Limb (tissue), 2 donors: ENCODE measurements around the gene CTNNAL1.
"Not testable (repeated sequence)": the region's sequence is repeated elsewhere in the genome, so short reads cannot be mapped to it uniquely, and the experiment has no call there.

ENCODE experiments used
- DNase-seq, 2 donors: peaks; one replicate each; pipeline ENCODE4 v3.0.0-alpha.2; 2016; ENCODE audit errors: extremely low spot score in 2 of 2

The CTNNAL1 gene, protein sequence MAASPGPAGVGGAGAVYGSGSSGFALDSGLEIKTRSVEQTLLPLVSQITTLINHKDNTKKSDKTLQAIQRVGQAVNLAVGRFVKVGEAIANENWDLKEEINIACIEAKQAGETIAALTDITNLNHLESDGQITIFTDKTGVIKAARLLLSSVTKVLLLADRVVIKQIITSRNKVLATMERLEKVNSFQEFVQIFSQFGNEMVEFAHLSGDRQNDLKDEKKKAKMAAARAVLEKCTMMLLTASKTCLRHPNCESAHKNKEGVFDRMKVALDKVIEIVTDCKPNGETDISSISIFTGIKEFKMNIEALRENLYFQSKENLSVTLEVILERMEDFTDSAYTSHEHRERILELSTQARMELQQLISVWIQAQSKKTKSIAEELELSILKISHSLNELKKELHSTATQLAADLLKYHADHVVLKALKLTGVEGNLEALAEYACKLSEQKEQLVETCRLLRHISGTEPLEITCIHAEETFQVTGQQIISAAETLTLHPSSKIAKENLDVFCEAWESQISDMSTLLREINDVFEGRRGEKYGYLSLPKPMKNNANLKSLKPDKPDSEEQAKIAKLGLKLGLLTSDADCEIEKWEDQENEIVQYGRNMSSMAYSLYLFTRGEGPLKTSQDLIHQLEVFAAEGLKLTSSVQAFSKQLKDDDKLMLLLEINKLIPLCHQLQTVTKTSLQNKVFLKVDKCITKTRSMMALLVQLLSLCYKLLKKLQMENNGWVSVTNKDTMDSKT

DNA sequence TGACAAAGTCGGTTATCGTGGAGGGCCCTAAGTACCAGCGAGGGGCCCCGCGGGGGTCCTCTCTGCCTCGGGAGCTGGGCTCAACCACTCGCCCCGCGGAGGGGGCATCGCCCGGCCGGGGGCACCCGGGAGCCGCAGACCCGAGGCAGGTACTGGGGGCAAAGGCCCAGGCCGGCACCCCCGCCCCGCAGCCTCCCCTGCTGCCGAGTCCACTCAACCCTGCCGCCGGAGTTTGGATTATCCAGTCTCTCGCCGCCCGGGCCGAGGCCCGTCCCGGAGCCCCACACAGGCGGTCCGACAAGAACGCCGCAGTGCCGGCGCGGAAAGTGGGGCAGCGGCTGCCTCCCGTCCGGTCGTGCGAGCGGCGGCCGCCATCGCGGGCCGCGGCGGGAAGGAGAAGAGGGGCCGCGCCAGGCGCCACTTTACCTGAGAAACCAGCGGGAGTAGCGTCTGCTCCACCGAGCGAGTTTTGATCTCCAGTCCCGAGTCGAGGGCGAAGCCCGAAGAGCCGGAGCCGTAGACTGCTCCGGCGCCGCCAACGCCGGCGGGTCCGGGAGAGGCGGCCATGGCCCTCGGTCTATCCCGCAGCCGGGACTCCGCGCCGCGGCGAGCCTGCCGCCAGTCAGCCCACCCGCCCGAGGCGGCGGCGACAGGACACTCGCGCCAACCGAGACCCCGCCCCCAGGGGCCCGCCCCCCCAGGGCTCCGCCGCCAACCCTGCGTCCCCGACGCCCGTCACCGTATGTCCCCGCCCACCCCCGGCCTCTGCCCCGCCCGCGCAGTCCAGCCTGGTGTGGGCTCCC, at the start of gene CTNNAL1:
Gene CTNNAL1, minus strand, starts transcription at position 624 of the 803 bp plus-strand sequence. Its CDS starts 57 bp downstream, at position 567.
- DNase-seq, result peak; percentile 91 to 97

DNA sequence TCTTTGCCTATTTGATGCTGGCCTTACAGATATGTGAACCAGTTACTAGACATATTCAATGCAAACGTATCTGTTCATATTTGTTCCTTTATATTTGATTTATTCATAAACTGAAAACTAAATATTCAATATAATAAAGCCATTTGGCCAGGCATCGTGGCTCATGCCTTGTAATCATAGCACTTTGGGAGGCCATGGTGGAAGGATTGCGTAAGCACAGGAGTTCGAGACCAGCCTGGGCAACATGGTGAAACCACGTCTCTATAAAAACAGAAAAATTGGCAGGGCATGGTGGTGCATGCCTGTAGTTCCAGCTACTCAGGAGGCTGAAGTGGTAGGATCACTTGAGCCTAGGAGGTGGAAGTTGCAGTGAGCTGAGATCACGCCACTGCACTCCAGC, 49.2 kb upstream of the CTNNAL1 start:
- DNase-seq, result no peak

DNA sequence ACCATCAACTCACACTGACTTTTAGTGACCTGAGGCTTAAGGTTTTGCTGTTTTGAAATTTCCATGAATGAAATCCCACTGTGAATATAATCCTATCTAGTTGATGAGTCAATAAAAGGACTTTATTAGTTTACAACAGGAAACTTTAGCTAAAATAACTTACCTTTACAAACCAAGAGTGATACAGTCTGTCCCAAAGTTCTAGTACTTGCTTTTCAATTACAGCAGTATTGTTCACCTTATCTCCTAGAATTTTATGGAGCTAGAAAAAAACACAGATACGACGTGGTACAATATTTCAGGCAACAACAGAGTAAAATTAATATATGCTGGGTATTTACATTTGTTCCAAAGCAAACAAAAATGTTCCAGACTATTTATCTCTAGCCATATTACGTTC, 46.9 kb upstream of the CTNNAL1 start:
- no peak for DNase-seq

DNA sequence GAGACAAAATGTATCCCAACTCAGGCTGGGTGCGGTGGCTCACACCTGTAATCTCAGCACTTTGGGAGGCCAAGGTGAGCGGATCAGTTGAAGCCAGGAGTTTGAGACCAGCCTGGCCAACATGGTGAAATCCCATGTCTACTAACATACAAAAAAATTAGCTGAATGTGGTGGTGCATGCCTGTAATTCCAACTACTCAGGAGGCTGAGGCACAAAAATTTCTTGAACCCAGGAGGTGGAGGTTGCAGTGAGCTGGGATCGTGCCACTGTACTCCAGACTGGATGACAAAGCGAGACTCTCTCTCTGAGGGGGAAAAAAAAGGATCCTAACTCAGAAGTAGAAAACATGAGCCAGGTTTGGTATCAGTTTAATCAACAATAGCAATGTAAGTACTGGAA, 39.8 kb upstream of the CTNNAL1 start:
- DNase-seq, result not testable (repeated sequence)

DNA sequence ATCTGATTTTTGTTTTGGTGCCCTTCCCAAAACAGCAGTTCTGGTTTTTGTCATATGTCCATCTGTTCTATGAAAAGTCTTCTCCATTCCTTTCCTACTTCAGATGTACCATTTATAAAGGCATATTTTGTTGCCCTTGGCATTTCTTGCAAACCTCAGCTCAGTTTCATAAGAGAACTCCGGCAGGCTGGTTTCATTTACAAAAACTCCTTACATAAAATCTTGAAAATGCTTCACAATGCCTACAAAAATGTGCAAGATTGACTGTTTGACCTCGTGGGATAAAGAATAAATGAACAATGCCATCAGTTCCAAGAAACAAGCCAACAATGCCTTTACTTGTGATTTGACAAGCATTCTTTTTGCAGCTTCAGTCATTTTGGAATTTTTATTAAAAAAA, 39.1 kb upstream of the CTNNAL1 start:
- no peak for DNase-seq

DNA sequence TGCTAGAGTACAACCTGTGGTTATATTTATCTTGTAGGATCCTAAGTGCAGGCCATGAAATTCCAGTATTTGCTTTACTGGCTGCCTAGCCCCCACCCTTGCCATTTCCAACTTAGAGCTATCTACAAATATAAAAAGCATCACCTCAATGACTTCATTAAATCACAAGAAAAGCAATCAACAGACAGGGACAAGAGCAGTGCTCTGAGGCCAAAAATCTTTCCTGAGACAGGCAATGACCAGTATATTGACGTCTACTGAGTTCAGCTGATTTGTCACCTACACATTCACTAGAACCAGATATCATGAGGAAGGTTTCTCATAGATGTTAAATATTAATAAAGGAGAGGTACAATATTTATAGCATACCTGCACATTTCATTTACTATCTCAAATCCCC, 38.4 kb upstream of the CTNNAL1 start:
- DNase-seq, result no peak

DNA sequence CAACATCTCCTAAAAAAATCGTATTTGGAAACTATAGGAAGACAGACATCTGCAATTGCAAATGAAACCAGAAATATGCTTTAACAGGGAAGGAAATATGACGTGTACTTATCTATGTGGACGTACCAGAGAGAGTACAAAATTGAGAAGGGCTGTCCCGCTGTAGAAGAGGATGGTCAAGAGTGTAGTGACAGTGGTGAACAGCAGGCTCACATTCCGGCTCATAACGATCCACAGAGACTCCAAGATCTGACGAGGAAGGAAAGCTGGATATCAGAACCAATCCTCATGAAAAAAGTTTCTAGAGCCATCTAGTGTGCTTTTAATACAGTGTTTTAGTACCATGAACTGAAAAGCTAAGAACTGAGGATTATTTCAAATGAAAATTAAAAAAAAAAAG, 37.1 kb upstream of the CTNNAL1 start:
- DNase-seq, result no peak

DNA sequence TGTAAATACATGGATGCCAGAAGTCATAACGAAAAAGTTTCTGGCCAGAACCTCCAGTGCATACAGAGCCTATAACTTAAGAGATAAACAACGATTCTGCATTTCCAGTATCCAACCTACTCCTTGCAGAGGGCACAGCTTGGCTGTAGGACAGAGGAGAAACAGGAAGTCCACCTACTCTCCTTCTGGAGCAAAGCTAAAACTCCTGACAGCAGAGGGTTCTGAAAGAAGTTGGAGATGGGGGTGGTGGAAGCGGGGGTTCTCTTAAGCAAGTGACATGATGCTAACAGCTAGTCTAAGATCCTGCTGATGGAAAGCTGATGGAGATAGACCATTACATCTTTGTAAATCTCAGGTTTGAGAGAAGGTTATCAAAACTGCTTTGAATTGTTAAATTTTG, 35.5 kb upstream of the CTNNAL1 start:
- no peak for DNase-seq

DNA sequence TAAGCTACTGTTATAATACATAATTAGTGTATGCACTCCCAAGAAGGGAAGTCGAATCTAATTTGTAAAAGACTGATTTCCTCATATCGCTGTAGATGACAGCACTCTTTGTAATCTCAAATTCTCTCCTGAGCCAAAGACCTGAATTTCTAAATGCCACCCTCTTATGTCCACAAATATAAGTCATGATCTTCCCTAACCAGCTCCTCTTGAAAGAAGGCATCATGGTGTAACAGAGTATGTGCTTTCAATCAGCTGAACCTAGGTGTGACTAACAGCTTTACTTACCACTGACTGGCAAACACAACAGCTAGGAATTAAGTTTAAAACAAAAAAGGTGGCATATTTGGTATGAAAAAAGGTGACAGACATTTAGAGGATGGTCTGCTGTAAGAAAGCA, 34.0 kb upstream of the CTNNAL1 start:
- no peak for DNase-seq

DNA sequence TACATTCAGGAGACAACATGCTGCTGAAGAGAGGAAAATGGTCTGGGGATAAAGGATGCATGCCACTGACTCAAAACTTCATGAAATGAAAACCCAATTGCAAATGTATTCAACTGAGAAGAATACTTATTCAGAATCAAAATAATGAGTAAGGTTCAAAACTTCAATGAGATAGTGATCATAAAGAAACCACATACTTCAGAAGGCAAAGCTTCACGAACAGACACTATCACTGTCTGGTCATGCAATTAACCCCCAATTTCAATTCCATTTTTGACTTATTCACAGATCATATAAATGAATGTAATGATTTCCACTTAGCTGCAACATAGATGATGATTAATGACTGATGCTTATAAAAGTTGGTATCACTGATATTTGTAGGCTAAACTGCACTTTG, 33.0 kb upstream of the CTNNAL1 start:
- no peak for DNase-seq

DNA sequence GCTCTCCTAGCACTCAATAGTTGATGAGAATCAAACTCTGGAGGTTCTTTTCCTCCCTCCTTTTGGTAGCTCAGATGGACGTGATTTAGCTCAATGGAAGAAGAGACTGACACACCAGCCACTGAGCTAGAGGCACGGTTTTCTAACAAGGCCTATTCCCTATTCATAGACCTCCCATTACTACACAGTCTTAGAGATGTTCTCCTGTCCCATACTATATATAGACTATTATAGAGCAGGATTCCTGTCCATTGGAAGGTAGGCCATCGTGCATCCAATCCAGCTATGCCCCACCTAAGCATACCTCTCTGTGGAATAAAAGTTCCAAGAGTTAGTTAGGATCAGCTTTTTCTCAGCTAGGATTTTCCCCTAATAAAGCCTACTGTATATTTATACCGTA, 30.3 kb upstream of the CTNNAL1 start:
- DNase-seq, result no peak

DNA sequence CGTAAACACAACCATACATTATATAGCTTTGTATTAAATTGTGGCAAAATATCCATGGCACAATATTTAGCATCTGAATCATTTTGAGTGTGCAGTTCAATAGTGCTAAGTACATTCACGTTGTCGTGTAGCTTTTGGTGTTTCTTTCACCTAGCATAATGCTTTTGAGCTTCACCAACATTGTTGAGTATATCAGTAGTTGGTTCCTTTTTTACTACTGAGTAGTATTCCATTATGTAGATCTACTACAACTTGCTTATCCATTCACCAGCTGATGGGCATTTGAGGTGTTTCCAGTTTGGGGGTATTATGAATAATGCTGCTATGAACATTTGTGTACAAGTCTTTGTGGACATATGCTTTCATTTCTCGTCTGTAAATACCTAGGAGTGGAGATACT, 27.3 kb upstream of the CTNNAL1 start:
- DNase-seq, result no peak

DNA sequence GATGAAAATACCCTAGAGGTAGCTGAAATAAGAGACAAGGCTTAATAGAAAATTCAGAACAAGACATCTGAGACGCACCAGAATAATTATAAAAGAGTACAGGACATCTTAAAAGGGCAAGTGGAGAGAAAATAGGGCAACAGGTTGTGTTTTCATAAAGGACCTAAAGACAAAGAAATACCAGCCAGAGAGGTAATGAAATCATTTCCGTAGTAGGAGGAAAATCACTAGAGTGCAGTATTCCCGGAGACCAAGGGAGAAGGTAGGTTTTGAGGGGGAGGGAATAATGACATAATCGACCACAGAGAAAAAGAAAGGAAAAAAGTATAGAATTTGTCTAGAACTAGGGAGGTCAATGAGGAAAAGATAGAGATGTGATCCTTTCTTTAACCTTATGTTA, 26.2 kb upstream of the CTNNAL1 start:
- no peak for DNase-seq

DNA sequence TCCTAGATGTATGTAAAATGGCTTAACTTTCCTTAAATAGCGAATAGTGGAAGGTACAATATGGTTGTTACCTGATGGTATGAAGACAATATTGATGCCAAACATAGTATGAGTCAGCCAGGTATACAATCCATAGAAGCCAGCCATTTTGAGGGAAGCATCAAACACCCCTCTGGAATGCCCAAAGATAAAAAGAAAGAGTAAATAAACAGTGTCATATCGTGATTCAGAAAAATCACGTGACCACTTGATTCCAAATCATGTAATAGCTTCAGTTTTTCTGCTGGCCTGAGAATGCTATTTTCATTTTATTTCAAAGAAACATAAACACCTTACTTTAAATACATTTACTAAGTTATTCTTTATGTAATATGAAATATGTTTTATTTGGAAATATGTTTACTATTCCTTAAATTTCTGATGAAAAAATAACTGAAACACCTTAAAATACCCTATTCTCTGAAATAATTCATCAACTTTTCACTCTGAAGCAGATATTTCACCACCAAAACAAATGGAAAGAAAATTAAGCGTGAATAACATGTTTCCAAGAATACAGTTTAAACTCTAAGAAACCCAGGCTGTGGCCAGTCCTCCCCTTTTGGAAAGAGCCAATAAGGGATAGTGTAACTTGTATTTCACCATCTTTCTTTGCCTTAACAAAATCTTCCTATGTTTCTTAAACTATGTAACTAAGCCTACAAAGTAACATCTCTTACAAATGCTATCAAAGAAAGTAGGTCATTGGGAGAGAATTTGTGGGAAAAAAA, 24.8 kb upstream of the CTNNAL1 start:
- no peak for DNase-seq

DNA sequence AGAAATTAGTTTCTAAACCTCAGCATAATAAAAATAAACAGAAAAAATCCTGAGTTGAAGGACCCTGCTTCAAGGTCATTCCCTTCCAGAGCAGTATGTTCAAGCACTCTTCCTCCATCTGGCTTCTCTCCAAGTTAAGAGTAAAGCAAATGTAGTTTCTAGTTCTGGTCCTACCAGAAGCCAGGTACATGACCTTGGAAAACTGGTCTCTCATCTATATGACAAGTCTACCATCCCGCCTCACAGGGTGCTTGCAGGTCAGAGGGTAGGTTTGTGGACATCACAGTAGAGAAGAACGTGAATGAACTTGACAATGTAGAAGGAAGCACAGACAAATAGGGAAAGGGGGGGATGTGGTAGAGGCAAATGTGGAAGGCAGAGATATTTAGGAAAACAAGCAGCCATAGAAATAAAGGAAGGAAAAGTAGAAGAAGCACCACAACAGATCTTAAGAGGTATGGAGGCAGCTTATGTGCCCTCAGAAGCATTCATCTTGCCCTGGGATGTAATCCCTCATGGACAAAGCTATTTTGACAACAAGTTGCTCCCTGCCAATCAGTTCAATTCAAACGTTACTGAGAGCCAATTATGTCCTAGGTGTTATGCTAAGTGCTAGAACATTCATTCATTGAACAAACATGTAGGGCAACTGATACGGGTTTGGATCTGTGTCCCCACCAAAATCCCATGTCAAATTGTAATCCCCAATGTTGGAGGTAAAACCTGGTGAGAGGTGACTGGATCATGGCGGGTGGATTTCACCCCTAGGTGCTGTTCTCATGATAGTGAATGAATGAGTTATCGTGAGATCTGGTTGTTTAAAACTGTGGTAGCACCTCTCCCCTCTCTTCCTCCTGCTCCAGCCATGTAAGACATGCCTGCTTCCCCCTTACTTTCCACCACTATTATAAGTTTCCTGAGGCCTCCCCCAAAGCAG, 23.7 kb upstream of the CTNNAL1 start:
- DNase-seq, result no peak

DNA sequence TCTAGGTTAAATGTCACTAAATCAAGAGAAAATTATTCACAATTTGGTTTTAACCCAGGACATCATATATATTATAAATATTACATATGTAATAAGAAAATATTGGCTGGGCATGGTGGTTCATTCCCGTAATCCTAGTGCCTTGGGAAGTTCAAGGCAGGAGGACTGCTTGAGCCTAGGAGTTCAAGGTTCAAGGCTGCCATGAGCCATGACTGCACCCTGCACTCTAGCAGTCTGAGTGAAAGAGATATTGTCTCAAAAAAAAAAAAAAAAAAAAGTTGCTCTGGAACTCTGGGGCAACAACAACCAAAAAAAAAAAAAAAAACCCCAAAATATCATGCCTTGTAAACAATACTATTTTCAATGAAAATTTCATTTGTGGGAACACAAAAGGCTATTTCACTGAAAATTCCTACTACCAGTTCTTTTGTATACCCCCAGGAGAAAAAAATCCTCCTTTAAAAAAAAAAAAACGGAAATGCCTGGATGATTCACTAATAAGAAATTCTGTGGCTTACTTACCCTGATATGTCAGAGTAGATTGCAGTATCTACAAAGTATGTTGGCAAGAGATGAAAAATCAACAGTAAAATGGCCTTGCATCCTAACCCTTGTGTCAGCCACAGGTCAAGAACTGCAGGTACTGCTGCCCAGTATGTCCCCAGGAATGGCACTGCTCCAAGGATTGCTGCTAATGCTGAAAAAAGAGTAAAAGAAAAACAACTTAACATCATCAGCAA, 22.6 kb upstream of the CTNNAL1 start:
- DNase-seq, result no peak

DNA sequence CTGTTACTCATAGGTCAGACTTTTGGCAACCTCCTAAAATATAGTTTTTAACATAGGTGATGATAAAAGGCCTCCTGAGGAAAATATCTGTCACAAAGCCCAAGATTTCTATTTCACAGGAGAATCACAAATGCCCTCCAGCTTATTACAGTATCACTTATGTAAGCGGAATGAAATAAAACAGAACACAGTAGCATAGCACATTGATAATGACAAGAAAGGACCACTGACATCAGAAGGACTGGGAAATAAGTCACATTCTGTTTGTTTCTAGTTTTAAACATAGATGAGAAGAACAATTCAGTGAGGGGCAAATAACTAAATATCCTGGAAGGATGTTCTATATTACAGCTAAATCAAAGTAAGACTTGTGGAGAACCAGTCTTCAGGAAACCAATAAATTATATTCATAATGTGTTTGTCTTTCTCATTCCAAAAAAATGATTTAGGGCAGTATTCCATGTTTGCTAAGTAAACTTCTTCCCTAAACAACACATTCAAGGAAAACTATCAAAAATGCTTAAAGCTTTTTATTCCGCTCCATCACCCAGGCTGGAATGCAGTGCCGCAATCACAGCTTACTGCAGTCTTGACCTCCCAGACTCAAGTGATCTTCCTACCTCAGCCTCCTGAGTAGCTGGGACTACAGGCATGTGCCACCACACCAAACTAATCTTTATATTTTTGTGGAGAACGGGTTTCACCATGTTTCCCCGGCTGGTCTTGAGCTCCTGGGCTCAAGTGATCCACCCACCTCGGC, 20.8 kb upstream of the CTNNAL1 start:
- no peak for DNase-seq

DNA sequence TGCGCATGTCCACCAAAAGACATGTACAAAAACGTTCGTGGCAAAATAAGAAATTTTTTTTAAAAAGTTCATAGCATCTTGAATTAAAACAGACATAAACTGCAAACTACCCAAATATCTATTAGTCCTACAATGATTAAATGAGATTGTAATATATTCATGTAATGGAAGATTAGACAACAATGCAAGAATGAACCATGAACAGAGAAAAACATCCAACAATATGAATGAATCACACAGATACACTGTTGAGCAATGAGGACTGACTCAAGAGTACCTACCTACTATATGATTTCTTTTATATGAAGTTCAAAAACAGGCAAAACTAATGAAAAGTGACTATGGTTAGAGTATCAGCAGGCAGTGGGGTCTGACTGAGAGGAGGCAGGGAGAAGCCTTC, 17.9 kb upstream of the CTNNAL1 start:
- no peak for DNase-seq

DNA sequence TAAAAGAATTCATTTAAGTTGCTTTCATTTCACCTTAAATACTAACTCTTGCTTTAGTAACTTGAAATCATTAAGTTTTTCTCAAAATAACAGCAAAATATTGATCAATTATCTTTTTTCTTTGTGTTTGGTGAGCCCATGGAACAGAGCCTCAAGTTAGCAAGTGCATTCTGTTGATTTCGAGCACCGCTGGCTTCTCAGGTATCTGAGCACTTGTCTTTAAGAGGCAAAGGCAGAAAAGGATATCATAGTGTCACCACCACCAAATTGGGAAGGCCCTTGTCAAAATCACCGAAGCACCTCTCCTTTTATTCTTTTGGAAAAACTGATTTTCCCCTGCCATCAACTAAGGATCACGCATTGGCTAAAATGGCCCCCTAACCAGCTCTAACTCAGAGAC, 17.1 kb upstream of the CTNNAL1 start:
- DNase-seq, result no peak
